ENCODE measurements around the gene NDFIP1. TPM values are rescaled to one million over a fixed set of nuclear protein-coding genes. Genes with fewer than 3 reads are reported as not detected.

The NDFIP1 gene
- total and polyA plus RNA-seq, 10 of the 15 experiments (the other 5 are each of a cell fraction or from before 2014, with no cell fraction given), result 0.08 to 2.7 (median 0.92) TPM

DNA sequence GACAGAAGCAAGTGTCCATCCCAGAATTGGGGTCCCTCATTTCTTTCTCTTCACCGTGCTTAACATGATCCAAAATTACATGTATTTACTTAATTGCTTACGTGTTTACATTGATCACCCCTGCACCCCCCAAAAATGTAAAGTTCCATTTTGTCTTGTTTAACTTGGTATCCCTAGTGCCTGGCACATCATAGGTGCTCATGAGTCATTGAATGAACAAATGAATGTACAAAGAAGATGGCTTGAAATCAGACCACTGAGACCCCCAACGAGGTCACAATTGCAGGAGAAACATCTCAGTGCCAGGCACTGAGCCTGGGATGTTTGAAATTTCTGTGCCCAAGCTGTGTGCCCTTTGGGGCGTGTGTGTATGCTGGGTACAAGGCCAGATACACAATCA, 45.2 kb upstream of the NDFIP1 start:
- Histone ChIP-seq H3K4me1 (ENCODE audit: control insufficient read depth, insufficient read depth, low read length) (no peaks in the 10 kb centered on the region), H3K36me3 (ENCODE audit: control insufficient read depth in 2 of 2, insufficient read depth in 2 of 2, low read length in 1 of 2) (no peaks in the 10 kb centered on the region), H3K27ac (ENCODE audit: control insufficient read depth, insufficient read depth) (no peak overlapping the region), H2AFZ (ENCODE audit: control insufficient read depth, low read depth, low read length) (no peak overlapping the region), H4K20me1 (ENCODE audit: control insufficient read depth, insufficient read depth) (no peaks in the 10 kb centered on the region), H3K27me3 (replicated peaks in 1 of 2; ENCODE audit: control insufficient read depth in 2 of 2, insufficient read depth in 2 of 2, low read length in 1 of 2) (no peaks in the 10 kb centered on the region), H3K79me2 (ENCODE audit: control insufficient read depth, insufficient read depth, low read length) (no peaks in the 10 kb centered on the region), H3K9me3 (replicated peaks; ENCODE audit: control insufficient read depth, insufficient read depth, low read length) (no peaks in the 10 kb centered on the region), H3K9ac (ENCODE audit: control insufficient read depth, insufficient read depth, low read length) (no peak overlapping the region), H3K4me3 (no peak overlapping the region), H3K4me2 (ENCODE audit: control insufficient read depth, insufficient read depth) (no peak overlapping the region)
- no peak for FAIRE-seq
- ChIA-PET POLR2A (no interaction called here), SMC1A (ENCODE audit: uncharacterized antibody, unreplicated experiment) (interaction anchor here (1.2 to 1.6 kb wide), 2 partner anchors 10 to 22 kb away, joined by 3 to 5 read pairs; no protein-coding TSS in a partner anchor), CTCF (no interaction called here), RAD21 (ENCODE audit: unreplicated experiment) (no interaction called here)
- no peak for DNase-seq (ENCODE audit: low read depth, low spot score)
- intact Hi-C loops (cut with micrococcal nuclease; ENCODE audit: unreplicated experiment) (no loop called here), in situ Hi-C loops (cut with MboI) (no loop called here)
- BruUV-seq (replicated peaks), result no TSS peak
- 19% methylated on average over 4 of the region's 4 CpGs for WGBS (ENCODE audit: insufficient coverage, insufficient replicate concordance, low lambda C conversion rate, missing lambda C conversion rate)
- no peak for ATAC-seq
- TF ChIP-seq NR2C2 (IDR thresholded peaks at IDR 0.05; ENCODE audit: borderline replicate concordance, control insufficient read depth, insufficient read length, low read depth) (no peak), ZZZ3 (IDR thresholded peaks at IDR 0.05; ENCODE audit: control insufficient read depth, insufficient read length, low read depth) (no peak), NFYB (IDR thresholded peaks at IDR 0.05; ENCODE audit: insufficient read depth, low read depth, low read length) (no peak), JUND (IDR thresholded peaks at IDR 0.05; ENCODE audit: low read depth, low read length) (no peak), SP1 (IDR thresholded peaks at IDR 0.05; ENCODE audit: low read depth, low read length) (no peak), RAD51 (IDR thresholded peaks at IDR 0.05) (no peak), KAT2A (conservative IDR thresholded peaks at IDR 0.05; ENCODE audit: control insufficient read depth, low read depth, low read length) (no peak), ASH2L (IDR thresholded peaks at IDR 0.05; ENCODE audit: borderline replicate concordance, low read depth) (no peak), PAX5 (IDR thresholded peaks at IDR 0.05; ENCODE audit: borderline replicate concordance, low read depth, low read length) (no peak), SIX5 (IDR thresholded peaks at IDR 0.05; ENCODE audit: low read depth, low read length, severe bottlenecking) (no peak)
- TF ChIP-seq, protein P1, sequence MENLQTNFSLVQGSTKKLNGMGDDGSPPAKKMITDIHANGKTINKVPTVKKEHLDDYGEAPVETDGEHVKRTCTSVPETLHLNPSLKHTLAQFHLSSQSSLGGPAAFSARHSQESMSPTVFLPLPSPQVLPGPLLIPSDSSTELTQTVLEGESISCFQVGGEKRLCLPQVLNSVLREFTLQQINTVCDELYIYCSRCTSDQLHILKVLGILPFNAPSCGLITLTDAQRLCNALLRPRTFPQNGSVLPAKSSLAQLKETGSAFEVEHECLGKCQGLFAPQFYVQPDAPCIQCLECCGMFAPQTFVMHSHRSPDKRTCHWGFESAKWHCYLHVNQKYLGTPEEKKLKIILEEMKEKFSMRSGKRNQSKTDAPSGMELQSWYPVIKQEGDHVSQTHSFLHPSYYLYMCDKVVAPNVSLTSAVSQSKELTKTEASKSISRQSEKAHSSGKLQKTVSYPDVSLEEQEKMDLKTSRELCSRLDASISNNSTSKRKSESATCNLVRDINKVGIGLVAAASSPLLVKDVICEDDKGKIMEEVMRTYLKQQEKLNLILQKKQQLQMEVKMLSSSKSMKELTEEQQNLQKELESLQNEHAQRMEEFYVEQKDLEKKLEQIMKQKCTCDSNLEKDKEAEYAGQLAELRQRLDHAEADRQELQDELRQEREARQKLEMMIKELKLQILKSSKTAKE (IDR thresholded peaks at IDR 0.05; ENCODE audit: low read depth, poor library complexity, severe bottlenecking), result no peak
- TF ChIP-seq, protein P2, sequence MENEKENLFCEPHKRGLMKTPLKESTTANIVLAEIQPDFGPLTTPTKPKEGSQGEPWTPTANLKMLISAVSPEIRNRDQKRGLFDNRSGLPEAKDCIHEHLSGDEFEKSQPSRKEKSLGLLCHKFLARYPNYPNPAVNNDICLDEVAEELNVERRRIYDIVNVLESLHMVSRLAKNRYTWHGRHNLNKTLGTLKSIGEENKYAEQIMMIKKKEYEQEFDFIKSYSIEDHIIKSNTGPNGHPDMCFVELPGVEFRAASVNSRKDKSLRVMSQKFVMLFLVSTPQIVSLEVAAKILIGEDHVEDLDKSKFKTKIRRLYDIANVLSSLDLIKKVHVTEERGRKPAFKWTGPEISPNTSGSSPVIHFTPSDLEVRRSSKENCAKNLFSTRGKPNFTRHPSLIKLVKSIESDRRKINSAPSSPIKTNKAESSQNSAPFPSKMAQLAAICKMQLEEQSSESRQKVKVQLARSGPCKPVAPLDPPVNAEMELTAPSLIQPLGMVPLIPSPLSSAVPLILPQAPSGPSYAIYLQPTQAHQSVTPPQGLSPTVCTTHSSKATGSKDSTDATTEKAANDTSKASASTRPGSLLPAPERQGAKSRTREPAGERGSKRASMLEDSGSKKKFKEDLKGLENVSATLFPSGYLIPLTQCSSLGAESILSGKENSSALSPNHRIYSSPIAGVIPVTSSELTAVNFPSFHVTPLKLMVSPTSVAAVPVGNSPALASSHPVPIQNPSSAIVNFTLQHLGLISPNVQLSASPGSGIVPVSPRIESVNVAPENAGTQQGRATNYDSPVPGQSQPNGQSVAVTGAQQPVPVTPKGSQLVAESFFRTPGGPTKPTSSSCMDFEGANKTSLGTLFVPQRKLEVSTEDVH (IDR thresholded peaks at IDR 0.05; ENCODE audit: low read depth, partially characterized antibody), result no peak
- TF ChIP-seq, protein P3, sequence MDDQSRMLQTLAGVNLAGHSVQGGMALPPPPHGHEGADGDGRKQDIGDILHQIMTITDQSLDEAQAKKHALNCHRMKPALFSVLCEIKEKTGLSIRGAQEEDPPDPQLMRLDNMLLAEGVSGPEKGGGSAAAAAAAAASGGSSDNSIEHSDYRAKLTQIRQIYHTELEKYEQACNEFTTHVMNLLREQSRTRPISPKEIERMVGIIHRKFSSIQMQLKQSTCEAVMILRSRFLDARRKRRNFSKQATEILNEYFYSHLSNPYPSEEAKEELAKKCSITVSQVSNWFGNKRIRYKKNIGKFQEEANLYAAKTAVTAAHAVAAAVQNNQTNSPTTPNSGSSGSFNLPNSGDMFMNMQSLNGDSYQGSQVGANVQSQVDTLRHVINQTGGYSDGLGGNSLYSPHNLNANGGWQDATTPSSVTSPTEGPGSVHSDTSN (IDR thresholded peaks at IDR 0.05; ENCODE audit: insufficient replicate concordance, low read depth, low read length), result no peak
- TF ChIP-seq, protein P4, sequence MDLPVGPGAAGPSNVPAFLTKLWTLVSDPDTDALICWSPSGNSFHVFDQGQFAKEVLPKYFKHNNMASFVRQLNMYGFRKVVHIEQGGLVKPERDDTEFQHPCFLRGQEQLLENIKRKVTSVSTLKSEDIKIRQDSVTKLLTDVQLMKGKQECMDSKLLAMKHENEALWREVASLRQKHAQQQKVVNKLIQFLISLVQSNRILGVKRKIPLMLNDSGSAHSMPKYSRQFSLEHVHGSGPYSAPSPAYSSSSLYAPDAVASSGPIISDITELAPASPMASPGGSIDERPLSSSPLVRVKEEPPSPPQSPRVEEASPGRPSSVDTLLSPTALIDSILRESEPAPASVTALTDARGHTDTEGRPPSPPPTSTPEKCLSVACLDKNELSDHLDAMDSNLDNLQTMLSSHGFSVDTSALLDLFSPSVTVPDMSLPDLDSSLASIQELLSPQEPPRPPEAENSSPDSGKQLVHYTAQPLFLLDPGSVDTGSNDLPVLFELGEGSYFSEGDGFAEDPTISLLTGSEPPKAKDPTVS (IDR thresholded peaks at IDR 0.05; ENCODE audit: low read depth, low read length), result no peak

Measured in GM12878 (cell line).